HG03095 (cell line): ENCODE measurements around the gene TADA1.
"Not testable (repeated sequence)": the region's sequence is repeated elsewhere in the genome, so short reads cannot be mapped to it uniquely, and the experiment has no call there.

ENCODE experiments used
- ATAC-seq: cut with Tn5 transposase; IDR thresholded peaks from one replicate; pipeline ENCODE4 v1.9.1; 2021; ENCODE audit warnings: moderate library complexity; ENCODE audit not compliant: unreplicated experiment

The TADA1 gene

GRCh38 chr1:166844791-166845190, 31.3 kb downstream of the TADA1 start:
- ATAC-seq = no peak

GRCh38 chr1:166843769-166844596, 32.1 kb downstream of the TADA1 start:
- ATAC-seq = no peak

- ATAC-seq = no peak
Observed at GRCh38 chr1:166843322-166843721, 32.7 kb downstream of the TADA1 start.

GRCh38 chr1:166840309-166841274, 35.5 kb downstream of the TADA1 start:
- ATAC-seq = no peak

- ATAC-seq = peak; percentile 35
Observed at GRCh38 chr1:166839600-166840308, 36.3 kb downstream of the TADA1 start.

- peak; percentile 96 for ATAC-seq
Observed at GRCh38 chr1:166838766-166839599, 37.1 kb downstream of the TADA1 start, which contains the start of gene POGK. POGK (plus strand) TSS chr1:166839475; CDS start chr1:166840957, 1,482 bp downstream.

- ATAC-seq = no peak
Observed at GRCh38 chr1:166836733-166837132, 39.3 kb downstream of the TADA1 start.

GRCh38 chr1:166829762-166830161, 46.3 kb downstream of the TADA1 start:
- ATAC-seq = not testable (repeated sequence)

GRCh38 chr1:166827426-166827825, 48.6 kb downstream of the TADA1 start:
- no peak for ATAC-seq

GRCh38 chr1:166822385-166822784, 53.7 kb downstream of the TADA1 start:
- ATAC-seq = no peak

- ATAC-seq = no peak
Observed at GRCh38 chr1:166819974-166820373, 56.1 kb downstream of the TADA1 start.

- no peak for ATAC-seq
Observed at GRCh38 chr1:166814611-166815010, 61.5 kb downstream of the TADA1 start.

GRCh38 chr1:166813508-166814223, 62.4 kb downstream of the TADA1 start:
- ATAC-seq = no peak

GRCh38 chr1:166811691-166812090, 64.4 kb downstream of the TADA1 start:
- ATAC-seq = no peak

- no peak for ATAC-seq
Observed at GRCh38 chr1:166808952-166809351, 67.1 kb downstream of the TADA1 start.
